ENCODE measurements around the gene DPYSL4.

DPYSL4 gene

GRCh38 chr10:132243141-132243540 lies 56.4 kb downstream of the DPYSL4 start:
- DNase-seq (ENCODE audit: low spot score): no peak

- DNase-seq (ENCODE audit: low spot score): no peak
These were observed 56.9 kb downstream of the DPYSL4 start for GRCh38 chr10:132243626-132244025.

GRCh38 chr10:132245056-132245455 lies 58.3 kb downstream of the DPYSL4 start:
- no peak for DNase-seq (ENCODE audit: low spot score)

- DNase-seq (ENCODE audit: low spot score): no peak
These were observed 59.5 kb downstream of the DPYSL4 start for GRCh38 chr10:132246296-132246695.

- DNase-seq (ENCODE audit: low spot score): no peak
These were observed 61.2 kb downstream of the DPYSL4 start for GRCh38 chr10:132247943-132248342.

- DNase-seq (ENCODE audit: low spot score): peak; percentile 98
These were observed 61.9 kb downstream of the DPYSL4 start for GRCh38 chr10:132248455-132249225.

GRCh38 chr10:132249226-132249724 lies 62.5 kb downstream of the DPYSL4 start:
- no peak for DNase-seq (ENCODE audit: low spot score)

GRCh38 chr10:132249824-132250375 lies 63.2 kb downstream of the DPYSL4 start:
- no peak for DNase-seq (ENCODE audit: low spot score)

GRCh38 chr10:132250481-132251475 lies 64.0 kb downstream of the DPYSL4 start:
- no peak for DNase-seq (ENCODE audit: low spot score)

- DNase-seq (ENCODE audit: low spot score): no peak
These were observed 65.2 kb downstream of the DPYSL4 start for GRCh38 chr10:132251928-132252327.

- DNase-seq (ENCODE audit: low spot score): no peak
These were observed 65.7 kb downstream of the DPYSL4 start for GRCh38 chr10:132252412-132252811.

GRCh38 chr10:132253092-132253687 lies 66.4 kb downstream of the DPYSL4 start:
- no peak for DNase-seq (ENCODE audit: low spot score)

- no peak for DNase-seq (ENCODE audit: low spot score)
These were observed 68.1 kb downstream of the DPYSL4 start for GRCh38 chr10:132254841-132255240.
